IPS-NIHi7 (cell line): ENCODE data around the gene PIK3R1.

ENCODE experiments used
- DNase-seq: peaks from one replicate; pipeline ENCODE4 v3.0.0; 2012; ENCODE audit warnings: mixed read lengths; ENCODE audit errors: extremely low spot score

PIK3R1 gene

GRCh38 chr5:68329554-68330255, 114.1 kb downstream of the PIK3R1 start:
- DNase-seq, result no peak

GRCh38 chr5:68330574-68330973, 115.0 kb downstream of the PIK3R1 start:
- no peak for DNase-seq

GRCh38 chr5:68331192-68332079, 115.9 kb downstream of the PIK3R1 start:
- no peak for DNase-seq

GRCh38 chr5:68332080-68332451, 116.5 kb downstream of the PIK3R1 start:
- no peak for DNase-seq

GRCh38 chr5:68332556-68332955, 117.0 kb downstream of the PIK3R1 start:
- DNase-seq, result no peak

GRCh38 chr5:68333649-68334552, 118.3 kb downstream of the PIK3R1 start:
- no peak for DNase-seq

GRCh38 chr5:68334553-68334886, 119.0 kb downstream of the PIK3R1 start:
- no peak for DNase-seq

- DNase-seq, result no peak
These were observed 119.5 kb downstream of the PIK3R1 start for GRCh38 chr5:68335075-68335474.

- DNase-seq, result no peak
These were observed 120.6 kb downstream of the PIK3R1 start for GRCh38 chr5:68336200-68336599.

- no peak for DNase-seq
These were observed 121.7 kb downstream of the PIK3R1 start for GRCh38 chr5:68337235-68337634.

- no peak for DNase-seq
These were observed 124.4 kb downstream of the PIK3R1 start for GRCh38 chr5:68339921-68340321.

GRCh38 chr5:68341006-68341405, 125.5 kb downstream of the PIK3R1 start:
- no peak for DNase-seq

GRCh38 chr5:68342693-68343092, 127.1 kb downstream of the PIK3R1 start:
- no peak for DNase-seq

- peak; percentile 33 for DNase-seq
These were observed 127.9 kb downstream of the PIK3R1 start for GRCh38 chr5:68343421-68343826.

GRCh38 chr5:68344447-68345111, 129.0 kb downstream of the PIK3R1 start:
- DNase-seq, result no peak

- no peak for DNase-seq
These were observed 129.6 kb downstream of the PIK3R1 start for GRCh38 chr5:68345171-68345570.

- DNase-seq, result no peak
These were observed 130.0 kb downstream of the PIK3R1 start for GRCh38 chr5:68345582-68345981.

GRCh38 chr5:68347536-68347935, 132.0 kb downstream of the PIK3R1 start:
- no peak for DNase-seq

GRCh38 chr5:68348447-68349222, 133.1 kb downstream of the PIK3R1 start:
- DNase-seq, result no peak

- no peak for DNase-seq
These were observed 134.6 kb downstream of the PIK3R1 start for GRCh38 chr5:68350176-68350575.
